Neuronal stem cell (in vitro differentiated cells): ENCODE results near the gene NRTN.

Source experiments
- DNase-seq: peaks from one replicate; pipeline ENCODE4 v3.0.0-alpha.2; 2013; ENCODE audit warnings: low spot score
- H2AFZ ChIP-seq: one replicate; pipeline ENCODE4 v1.6.1; 2013; ENCODE audit warnings: mild to moderate bottlenecking, low read length, inconsistent platforms
- H2AK5ac ChIP-seq: 2 replicates; pipeline ENCODE4 v1.6.1; 2013; ENCODE audit warnings: low read depth, mild to moderate bottlenecking, inconsistent platforms, low read length, moderate library complexity, mixed read lengths
- H2BK120ac ChIP-seq: 2 replicates; pipeline ENCODE4 v1.6.1; 2013; ENCODE audit warnings: low read depth, mild to moderate bottlenecking, inconsistent platforms, low read length, moderate library complexity, mixed read lengths
- H2BK12ac ChIP-seq: one replicate; pipeline ENCODE4 v1.6.1; 2013; ENCODE audit warnings: low read length, inconsistent platforms
- H2BK15ac ChIP-seq: 2 replicates; pipeline ENCODE4 v1.6.1; 2013; ENCODE audit warnings: mild to moderate bottlenecking, low read length, inconsistent platforms, mixed read lengths
- H2BK5ac ChIP-seq: one replicate; pipeline ENCODE4 v1.6.1; 2013; ENCODE audit warnings: inconsistent platforms, mild to moderate bottlenecking, low read length, moderate library complexity
- H3K14ac ChIP-seq: one replicate; pipeline ENCODE4 v1.6.1; 2013; ENCODE audit warnings: low read length, inconsistent platforms
- H3K18ac ChIP-seq: 2 replicates; pipeline ENCODE4 v1.6.1; 2013; ENCODE audit warnings: low read length, inconsistent platforms
- H3K23ac ChIP-seq: 2 replicates; pipeline ENCODE4 v1.6.1; 2013; ENCODE audit warnings: low read depth, mild to moderate bottlenecking, mixed read lengths, low read length, inconsistent platforms; ENCODE audit not compliant: poor library complexity
- H3K27ac ChIP-seq: replicated peaks from 3 replicates; pipeline ENCODE4 v1.5.1; 2013; ENCODE audit warnings: low read length, inconsistent platforms
- H3K27me3 ChIP-seq, 3 experiments: 2 replicates each; pipeline ENCODE4 v1.6.1; 2013; ENCODE audit warnings: low read length in 3 of 3, mild to moderate bottlenecking in 2 of 3, inconsistent platforms in 1 of 3, low read depth in 1 of 3, mixed read lengths in 1 of 3, moderate library complexity in 1 of 3; ENCODE audit not compliant: control insufficient read depth in 3 of 3, insufficient read depth in 3 of 3
- H3K36me3 ChIP-seq, 2 donors: replicated peaks in 1 of 2; 2 replicates each; pipeline ENCODE4 v1.6.1; 2013; ENCODE audit warnings: low read length in 2 of 2; ENCODE audit not compliant: control insufficient read depth in 2 of 2, insufficient read depth in 2 of 2
- H3K4ac ChIP-seq: 2 replicates; pipeline ENCODE4 v1.6.1; 2013; ENCODE audit warnings: inconsistent platforms, mild to moderate bottlenecking, low read length, moderate library complexity
- H3K4me1 ChIP-seq, 2 donors: 1 replicate in 1 of 2; 2 replicates in 1 of 2; pipeline ENCODE4 v1.6.1; 2013; ENCODE audit warnings: low read length in 2 of 2, low read depth in 1 of 2; ENCODE audit not compliant: control insufficient read depth in 2 of 2, insufficient read depth in 1 of 2
- H3K4me2 ChIP-seq: one replicate; pipeline ENCODE4 v1.6.1; 2013; ENCODE audit warnings: mild to moderate bottlenecking, low read length, inconsistent platforms; ENCODE audit not compliant: insufficient read depth, poor library complexity, severe bottlenecking
- H3K4me3 ChIP-seq, 2 donors: 2 replicates each; pipeline ENCODE4 v1.5.1; 2013; ENCODE audit warnings: low read length in 2 of 2, mild to moderate bottlenecking in 2 of 2, inconsistent platforms in 1 of 2, moderate library complexity in 1 of 2
- H3K79me1 ChIP-seq: one replicate; pipeline ENCODE4 v1.6.1; 2013; ENCODE audit warnings: low read depth, mild to moderate bottlenecking, inconsistent platforms, low read length, moderate library complexity
- H3K9ac ChIP-seq: one replicate; pipeline ENCODE4 v1.6.1; 2013; ENCODE audit warnings: mild to moderate bottlenecking, low read depth, low read length, inconsistent platforms; ENCODE audit not compliant: poor library complexity
- H3K9me3 ChIP-seq, 2 donors: replicated peaks in 1 of 2; 2 replicates each; pipeline versions ENCODE3 to v1.6.1; 2013; ENCODE audit warnings: low read length in 2 of 2, mild to moderate bottlenecking in 2 of 2, inconsistent platforms in 1 of 2, low read depth in 1 of 2, mixed read lengths in 1 of 2, moderate library complexity in 1 of 2; ENCODE audit not compliant: control insufficient read depth in 2 of 2, insufficient read depth in 1 of 2
- H4K8ac ChIP-seq: one replicate; pipeline ENCODE4 v1.6.1; 2013; ENCODE audit warnings: low read depth, mild to moderate bottlenecking, inconsistent platforms, low read length, moderate library complexity
- H4K91ac ChIP-seq: one replicate; pipeline ENCODE4 v1.6.1; 2013; ENCODE audit warnings: low read length, low read depth, mild to moderate bottlenecking, inconsistent platforms; ENCODE audit not compliant: poor library complexity
- WGBS, 2 donors: extraction: QIAGEN DNeasy Blood & Tissue Kit; methylation state at CpG; one replicate each; pipeline ENCODE4 v1.1.7; 2013; ENCODE audit warnings: missing lambda C conversion rate in 2 of 2, mixed read lengths in 1 of 2; ENCODE audit not compliant: insufficient read length in 2 of 2, insufficient replicate concordance in 1 of 2; ENCODE audit errors: extremely low coverage in 2 of 2; 5-methylcytosine and 5-hydroxymethylcytosine counted together

Gene NRTN

GRCh38 chr19:5820785-5821184, 15.9 kb downstream of the NRTN start:
- Histone ChIP-seq H3K23ac (no peak overlapping the region), H3K27ac (no peak overlapping the region), H2BK5ac (no peak overlapping the region), H4K8ac (no peak overlapping the region), H3K4me3 (no peak overlapping the region), H2AFZ (no peak overlapping the region), H2BK15ac (no peak overlapping the region), H4K91ac (no peak overlapping the region), H3K9me3 (no peaks in the 10 kb centered on the region), H3K79me1 (no peaks in the 10 kb centered on the region), H3K27me3 (no peaks in the 10 kb centered on the region), H2BK120ac (no peak overlapping the region), H3K18ac (no peak overlapping the region), H3K4me2 (no peak overlapping the region), H3K36me3 (no peaks in the 10 kb centered on the region), H3K4ac (no peak overlapping the region), H2AK5ac (no peak overlapping the region), H3K9ac (no peak overlapping the region), H3K4me1 (no peaks in the 10 kb centered on the region), H3K14ac (no peak overlapping the region), H2BK12ac (no peak overlapping the region)
- DNase-seq: no peak
- WGBS, 2 donors: no CpG with 5 or more reads among the region's 6 CpGs

GRCh38 chr19:5821521-5822180, 16.8 kb downstream of the NRTN start:
- Histone ChIP-seq H3K14ac (no peak overlapping the region), H2BK5ac (no peak overlapping the region), H3K23ac (no peak overlapping the region), H3K27me3 (no peaks in the 10 kb centered on the region), H4K8ac (no peak overlapping the region), H3K4me3 (no peak overlapping the region), H3K18ac (no peak overlapping the region), H4K91ac (no peak overlapping the region), H2AK5ac (no peak overlapping the region), H3K36me3 (no peaks in the 10 kb centered on the region), H2BK12ac (no peak overlapping the region), H3K27ac (no peak overlapping the region), H3K4ac (no peak overlapping the region), H3K9me3 (no peaks in the 10 kb centered on the region), H3K4me2 (no peak overlapping the region), H3K9ac (no peak overlapping the region), H2BK120ac (no peak overlapping the region), H3K4me1 (peaks cover 0 to 4% of the 10 kb centered on the region in 2 donors), H2BK15ac (no peak overlapping the region), H3K79me1 (no peaks in the 10 kb centered on the region), H2AFZ (no peak overlapping the region)
- DNase-seq: no peak
- no CpG with 5 or more reads among the region's 8 CpGs for WGBS, 2 donors

GRCh38 chr19:5822181-5822844, 17.4 kb downstream of the NRTN start:
- no peak overlapping the region for H3K27ac ChIP-seq
- no peak overlapping the region for H3K18ac ChIP-seq
- no peak overlapping the region for H2AFZ ChIP-seq

GRCh38 chr19:5823579-5824281, 18.9 kb downstream of the NRTN start:
- no peak for DNase-seq
- H3K4me3 ChIP-seq: no peak overlapping the region
- no peak overlapping the region for H3K4me2 ChIP-seq
- no peaks in the 10 kb centered on the region for H3K36me3 ChIP-seq
- no peak overlapping the region for H4K91ac ChIP-seq
- peaks cover 0 to 17% of the 10 kb centered on the region in 2 donors for H3K4me1 ChIP-seq
- H3K79me1 ChIP-seq: no peaks in the 10 kb centered on the region
- no peak overlapping the region for H3K23ac ChIP-seq
- H2BK15ac ChIP-seq: no peak overlapping the region
- H3K9me3 ChIP-seq: peaks cover 0 to 3% of the 10 kb centered on the region in 2 donors
- H4K8ac ChIP-seq: no peak overlapping the region
- no CpG with 5 or more reads among the region's 30 CpGs for WGBS, 2 donors
- H3K18ac ChIP-seq: peak overlapping the region; percentile 52
- no peak overlapping the region for H2BK5ac ChIP-seq
- H2AFZ ChIP-seq: no peak overlapping the region
- peak overlapping the region; percentile 63 for H3K9ac ChIP-seq
- H3K27ac ChIP-seq: no peak overlapping the region
- no peak overlapping the region for H2BK12ac ChIP-seq
- no peak overlapping the region for H2BK120ac ChIP-seq
- H3K4ac ChIP-seq: no peak overlapping the region
- H3K27me3 ChIP-seq: peaks cover 0 to under 1% (median 0%) of the 10 kb centered on the region in 3 experiments
- H2AK5ac ChIP-seq: no peak overlapping the region
- H3K14ac ChIP-seq: no peak overlapping the region

More at GRCh38 chr19:5822181-5822844, 17.4 kb downstream of the NRTN start:
- H3K4me2 ChIP-seq: no peak overlapping the region
- no peak overlapping the region for H2BK120ac ChIP-seq
- H3K9me3 ChIP-seq: peaks cover 0 to 2% of the 10 kb centered on the region in 2 donors
- H3K79me1 ChIP-seq: no peaks in the 10 kb centered on the region
- H3K27me3 ChIP-seq: no peaks in the 10 kb centered on the region
- H2AK5ac ChIP-seq: peak overlapping the region; percentile 56
- no peak overlapping the region for H4K8ac ChIP-seq
- no peak overlapping the region for H3K23ac ChIP-seq
- no peaks in the 10 kb centered on the region for H3K36me3 ChIP-seq
- peak overlapping the region; percentile 37 for H3K4ac ChIP-seq
- peaks cover 0 to 10% of the 10 kb centered on the region in 2 donors for H3K4me1 ChIP-seq
- no peak overlapping the region for H3K4me3 ChIP-seq
- H2BK15ac ChIP-seq: no peak overlapping the region
- DNase-seq: no peak
- no peak overlapping the region for H3K9ac ChIP-seq
- H2BK5ac ChIP-seq: no peak overlapping the region
- H3K14ac ChIP-seq: no peak overlapping the region
- H4K91ac ChIP-seq: no peak overlapping the region
- no CpG with 5 or more reads among the region's 30 CpGs for WGBS, 2 donors
- no peak overlapping the region for H2BK12ac ChIP-seq
